Occipital lobe (tissue), 2 donors: ENCODE results near the gene PYURF. TPM values are rescaled to one million over a fixed set of nuclear protein-coding genes. Genes with fewer than 3 reads are reported as not detected.
A peak's percentile ranks its signal among the peaks of the same experiment; 100 is the strongest.
"Not testable (repeated sequence)": the region's sequence is repeated elsewhere in the genome, so short reads cannot be mapped to it uniquely, and the experiment has no call there.

Experiments
- DNase-seq: peaks from one replicate; lab custom pipeline; 2025; lab: John Stamatoyannopoulos, UW
- total RNA-seq: library from RNA; depleted of rRNA; stranded (reverse); fragments of >200 nt; gene quantifications from one replicate; pipeline ENCODE4 v1.2.3, GENCODE V29; 2014

The PYURF gene
- 70.8 TPM for total RNA-seq

- peak; percentile 94 for DNase-seq
These were observed at the start of gene PYURF for GRCh38 chr4:88523325-88524129. Gene PYURF, minus strand, starts transcription at chr4:88523776. Its CDS starts 76 bp downstream, at chr4:88523700.

- DNase-seq, result no peak
These were observed 46.4 kb upstream of the PYURF start for GRCh38 chr4:88570001-88570400.

DNA sequence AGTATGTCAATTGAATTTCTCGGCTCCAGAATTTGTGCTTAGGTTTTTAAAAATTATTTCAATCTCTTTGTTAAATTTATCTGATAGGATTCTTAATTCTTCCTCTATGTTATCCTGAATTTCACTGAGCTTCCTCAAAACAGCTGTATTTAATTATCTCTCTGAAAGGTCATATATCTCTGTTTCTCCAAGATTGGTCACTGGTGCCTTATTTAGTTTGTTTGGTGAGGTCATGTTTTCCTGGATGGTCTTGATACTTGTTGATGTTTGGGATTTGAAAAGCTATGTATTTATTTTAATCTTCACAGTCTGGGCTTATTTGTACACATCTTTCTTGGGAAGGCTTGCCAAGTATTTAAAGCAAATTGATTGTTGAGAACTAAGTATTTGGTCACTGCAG is 44.0 kb upstream of the PYURF start:
- DNase-seq, result no peak

- DNase-seq, result no peak
These were observed 26.2 kb upstream of the PYURF start for GRCh38 chr4:88549815-88550214.

- not testable (repeated sequence) for DNase-seq
These were observed 15.9 kb upstream of the PYURF start for GRCh38 chr4:88539322-88540068.

GRCh38 chr4:88537709-88538108 is 14.1 kb upstream of the PYURF start:
- no peak for DNase-seq

- DNase-seq, result no peak
These were observed 11.6 kb upstream of the PYURF start for GRCh38 chr4:88535090-88535755.

- no peak for DNase-seq
These were observed 10.6 kb upstream of the PYURF start for GRCh38 chr4:88533937-88534750.

DNA sequence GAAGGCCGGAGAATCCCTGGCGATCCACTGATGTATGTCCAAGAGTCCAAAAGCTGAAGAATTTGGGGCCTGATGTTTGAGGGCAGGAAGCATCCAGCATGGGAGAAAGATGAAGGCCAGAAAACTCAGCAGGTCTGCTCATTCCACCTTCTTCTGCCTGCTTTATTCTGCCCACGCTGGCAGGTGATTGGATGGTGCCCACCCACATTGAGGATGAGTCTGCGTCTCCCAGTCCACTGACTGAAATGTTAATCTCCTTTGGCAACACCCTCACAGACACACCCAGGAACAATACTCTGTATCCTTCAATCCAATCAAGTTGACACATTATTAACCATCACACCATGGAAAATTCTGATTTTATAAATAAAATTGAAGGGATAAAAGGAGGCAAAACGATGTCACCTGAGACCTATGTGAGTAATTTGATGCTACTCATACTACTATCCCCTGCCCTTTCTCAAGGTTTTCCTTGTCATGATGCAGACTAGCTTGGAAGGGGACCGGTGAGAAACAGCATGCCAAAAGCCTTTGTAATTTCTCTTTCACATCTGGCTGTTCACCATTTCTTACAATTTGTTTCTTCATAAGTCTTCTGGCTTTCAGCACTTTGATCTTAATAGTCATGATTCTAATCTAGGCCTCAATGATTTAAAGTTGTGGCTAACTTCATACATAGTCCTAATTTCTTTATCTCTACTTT is 9.7 kb upstream of the PYURF start:
- no peak for DNase-seq

DNA sequence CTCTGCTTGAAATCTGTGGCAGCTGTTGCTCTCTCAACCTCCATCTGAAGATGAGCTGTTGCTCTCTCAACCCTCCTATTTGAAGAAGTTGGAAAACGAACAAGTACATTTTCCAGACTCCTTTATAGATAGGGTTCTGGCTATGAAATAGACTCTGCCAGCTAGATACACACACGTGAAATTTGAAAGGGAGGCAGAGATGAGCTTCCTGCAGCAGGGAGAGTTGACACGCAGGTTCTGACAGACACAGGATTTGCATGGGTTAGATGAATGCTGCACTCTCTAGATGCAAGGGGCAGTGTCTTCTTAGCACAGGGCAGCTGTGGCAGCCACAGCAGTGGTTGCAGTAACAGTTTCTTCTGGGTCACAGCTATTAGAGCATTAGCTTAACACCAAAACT is 8.0 kb upstream of the PYURF start:
- DNase-seq, result no peak

DNA sequence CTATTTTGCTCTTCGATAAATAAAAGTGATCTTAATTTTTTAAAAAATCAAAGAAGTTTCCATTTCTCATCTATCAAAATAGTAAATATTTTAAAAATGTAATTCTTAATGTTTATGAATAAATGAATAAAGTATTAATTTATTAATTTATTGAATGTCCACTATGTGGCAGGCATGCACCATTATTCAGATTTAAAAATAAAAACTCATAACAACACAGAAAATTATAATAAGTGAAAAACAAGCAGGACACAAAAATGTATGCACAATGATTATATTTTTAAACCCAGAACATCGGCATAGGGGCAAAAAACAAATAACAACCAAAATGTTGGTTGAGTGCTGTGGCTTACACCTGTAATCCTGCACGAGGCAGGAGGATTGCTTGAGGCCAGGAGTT is 5.3 kb upstream of the PYURF start:
- DNase-seq, result no peak

DNA sequence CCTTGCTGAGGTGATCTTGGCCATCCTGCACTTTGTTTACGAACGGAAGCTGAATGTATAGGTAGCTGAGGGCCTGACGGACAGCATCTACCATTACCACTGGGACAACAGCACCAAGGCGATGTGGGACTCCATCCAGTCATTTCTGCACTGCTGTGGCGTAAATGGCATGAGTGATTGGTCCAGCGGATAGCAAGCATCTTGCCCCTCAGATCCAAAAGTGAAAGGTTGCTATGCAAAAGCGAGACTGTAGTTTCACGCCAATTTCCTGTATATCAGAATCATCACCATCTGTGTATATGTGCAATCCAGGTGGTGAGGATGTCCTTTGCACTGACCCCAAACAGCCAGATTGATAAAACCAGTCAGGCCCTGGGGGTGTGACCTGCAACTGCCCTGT is 4.2 kb upstream of the PYURF start:
- DNase-seq, result no peak

- no peak for DNase-seq
These were observed 2.7 kb upstream of the PYURF start for GRCh38 chr4:88526221-88526815.

- DNase-seq, result no peak
These were observed 595 bp upstream of the PYURF start for GRCh38 chr4:88524171-88524570.

DNA sequence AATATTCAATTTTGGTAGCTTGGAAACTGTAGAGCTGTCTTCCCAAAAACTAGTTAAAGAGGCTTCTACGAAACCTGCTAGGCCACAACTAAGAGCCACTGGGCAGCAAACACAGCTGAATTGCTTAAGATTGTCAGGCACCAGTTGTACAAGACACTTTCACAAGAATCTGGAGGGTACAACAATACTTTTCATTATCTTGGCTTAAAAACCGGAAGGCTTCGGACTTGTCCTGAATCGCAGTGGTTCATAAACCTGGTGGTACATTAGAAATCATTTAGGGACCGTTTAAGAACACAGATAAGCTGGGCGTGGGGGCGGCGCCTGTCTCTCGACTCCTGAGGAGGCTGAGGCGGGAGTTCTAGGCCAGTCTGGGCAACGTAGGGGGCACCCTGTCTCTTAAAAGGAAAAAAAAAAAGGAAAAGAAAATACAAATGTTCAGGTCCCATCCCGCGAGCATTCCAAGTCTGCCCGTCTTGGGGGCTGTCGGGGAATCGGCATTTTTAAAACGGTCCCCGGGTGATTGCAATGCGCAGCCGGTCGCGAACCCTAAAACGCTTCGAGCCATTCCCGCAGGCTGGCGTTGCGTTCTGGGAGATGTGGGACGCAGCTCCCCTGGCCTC is 763 bp downstream of the PYURF start:
- DNase-seq, result no peak

- DNase-seq, result no peak
These were observed 4.7 kb downstream of the PYURF start for GRCh38 chr4:88518911-88519310.

DNA sequence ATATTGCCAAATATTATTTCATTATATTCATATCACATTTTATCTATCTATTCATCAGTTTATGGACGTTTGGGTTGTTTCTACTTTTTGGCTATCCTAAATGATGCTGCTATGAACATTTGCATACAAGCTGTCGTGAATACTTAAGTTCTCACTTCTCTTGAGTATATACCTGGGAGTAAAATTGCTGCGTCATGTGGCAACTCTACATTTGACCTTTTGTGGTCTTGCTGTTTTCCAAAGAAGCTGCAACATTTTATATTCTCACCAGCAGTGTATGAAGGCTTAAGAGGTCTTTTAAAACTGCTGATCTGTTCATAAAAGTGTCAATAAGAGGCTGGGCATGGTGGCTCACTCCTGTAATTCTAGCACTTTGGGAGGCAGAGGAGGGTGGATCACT is 5.8 kb downstream of the PYURF start:
- DNase-seq, result no peak

DNA sequence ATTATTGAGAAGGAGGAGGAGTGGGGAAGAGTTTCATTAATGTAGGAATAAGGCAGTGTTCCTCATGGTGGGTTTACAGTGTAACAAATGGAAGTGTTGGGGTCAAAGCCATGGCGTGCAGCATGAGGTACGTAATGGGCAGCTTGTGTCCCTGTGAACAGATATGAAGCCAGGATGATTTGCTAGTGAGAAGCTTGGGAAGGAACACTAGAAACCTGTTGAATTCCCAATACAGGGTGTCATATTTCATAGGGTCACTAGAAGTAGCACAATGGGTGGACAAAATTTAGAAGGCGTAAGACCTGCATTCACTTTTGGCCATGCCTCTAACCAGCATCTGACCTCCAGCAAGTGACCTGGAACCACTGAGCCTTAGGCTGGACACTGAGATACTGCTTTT is 6.8 kb downstream of the PYURF start:
- no peak for DNase-seq

- DNase-seq, result no peak
These were observed 8.7 kb downstream of the PYURF start for GRCh38 chr4:88514557-88515511.
